GM12865 (cell line): ENCODE measurements around the gene ZNF618.

Experiments used
- DNase-seq: peaks from one replicate; pipeline ENCODE4 v3.0.0; 2010; ENCODE audit warnings: low read depth
- H3K4me3 ChIP-seq: 2 replicates; pipeline ENCODE4 v1.5.1; 2011; ENCODE audit warnings: mild to moderate bottlenecking, low read depth, low read length, control low read depth
- CTCF ChIP-seq: IDR thresholded peaks from 2 replicates; pipeline ENCODE4 v1.5.1; 2011; ENCODE audit warnings: low read length, control low read depth, low read depth, inconsistent platforms; ENCODE audit not compliant: insufficient read depth; ENCODE audit errors: missing control alignments

The ZNF618 gene

DNA sequence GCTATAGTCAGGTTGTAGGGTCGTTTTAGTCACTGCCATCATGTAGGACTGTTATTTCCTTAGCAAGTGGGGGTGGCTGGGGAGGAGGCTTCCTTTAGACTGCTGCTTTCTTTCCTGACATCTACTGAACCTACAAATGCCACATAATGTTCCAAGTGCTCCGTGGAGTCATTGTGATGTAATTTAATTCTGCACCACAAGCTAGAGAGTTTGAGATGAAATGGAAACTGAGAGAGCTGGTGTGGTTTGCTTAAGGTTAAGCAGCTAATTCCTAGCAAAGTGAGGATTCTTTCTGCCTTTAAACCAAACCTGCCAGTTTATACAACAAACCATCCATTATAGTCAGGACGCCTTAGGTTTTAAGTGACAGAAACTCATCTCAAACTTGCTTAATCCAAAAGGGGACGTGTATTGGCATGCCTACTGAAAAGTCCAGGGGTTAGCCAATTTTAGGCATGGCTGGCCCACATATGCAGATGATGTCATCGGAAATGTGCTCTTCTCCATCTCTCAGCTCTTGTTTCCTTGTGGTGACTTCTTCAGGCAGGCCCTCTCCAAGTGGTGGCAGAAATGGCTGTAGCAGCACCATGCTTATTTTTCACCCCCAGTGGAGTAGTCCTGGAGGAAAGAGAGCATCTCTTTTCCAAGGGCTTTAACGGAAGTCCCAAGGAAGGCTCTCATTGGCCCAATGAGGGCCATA, 30.5 kb downstream of the ZNF618 start:
- no peak overlapping the region for H3K4me3 ChIP-seq
- DNase-seq: no peak
- no peak for TF ChIP-seq CTCF

- TF ChIP-seq CTCF: no peak
Observed at GRCh38 chr9:113907282-113907681, 31.2 kb downstream of the ZNF618 start.

DNA sequence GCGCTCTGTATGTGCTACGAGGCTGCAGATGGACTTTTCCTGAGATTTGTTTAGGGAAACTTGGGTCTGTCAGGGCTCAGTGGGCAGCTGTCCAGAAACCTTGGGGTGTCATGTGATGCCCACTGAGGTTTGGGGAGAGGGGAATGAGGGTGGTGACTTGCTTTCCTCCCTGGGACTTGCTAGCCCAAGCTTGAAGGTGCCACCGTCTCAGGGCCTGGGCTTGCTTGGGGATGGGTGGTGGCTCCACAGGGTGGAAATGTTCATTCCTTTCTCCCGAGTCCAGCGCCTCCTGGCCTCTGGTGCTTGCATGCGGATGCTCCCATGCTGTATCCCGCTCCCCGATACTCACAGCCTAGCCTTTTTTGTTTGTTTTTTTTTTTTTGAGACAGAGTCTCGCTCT, 33.3 kb downstream of the ZNF618 start:
- no peak overlapping the region for H3K4me3 ChIP-seq
- no peak for DNase-seq
- TF ChIP-seq CTCF: no peak

More at GRCh38 chr9:113907282-113907681, 31.2 kb downstream of the ZNF618 start:
- no peak overlapping the region for H3K4me3 ChIP-seq
- no peak for DNase-seq

DNA sequence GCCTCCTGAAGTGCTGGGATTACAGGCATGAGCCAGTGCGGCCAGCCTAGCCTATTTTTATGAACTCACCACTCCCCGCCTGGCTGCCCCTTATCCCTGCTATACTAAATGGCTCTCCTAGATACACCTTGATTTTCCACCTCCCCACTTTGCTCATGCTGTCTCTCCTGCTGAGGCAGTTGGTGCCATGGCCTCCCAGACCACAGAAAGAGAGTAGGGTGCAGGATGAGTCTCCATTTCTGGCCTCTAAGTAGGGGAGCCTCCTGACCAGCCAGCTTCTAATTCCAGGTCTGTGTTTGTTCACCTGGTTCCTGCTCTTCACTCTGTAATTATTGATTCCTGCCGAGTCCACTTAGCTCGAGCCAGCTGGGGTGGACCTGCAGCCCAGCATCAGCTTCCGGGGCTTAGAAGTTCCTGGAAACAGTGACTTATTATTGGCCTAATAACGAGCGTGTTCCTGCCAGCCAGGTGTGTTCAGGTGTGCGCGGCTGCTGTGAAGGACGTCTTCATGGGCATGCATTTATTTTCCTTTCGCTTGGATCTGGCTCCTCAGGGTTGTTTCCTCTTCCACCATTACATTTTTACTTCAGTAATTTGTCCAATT, 34.0 kb downstream of the ZNF618 start:
- no peak for DNase-seq
- TF ChIP-seq CTCF: no peak
- H3K4me3 ChIP-seq: no peak overlapping the region

DNA sequence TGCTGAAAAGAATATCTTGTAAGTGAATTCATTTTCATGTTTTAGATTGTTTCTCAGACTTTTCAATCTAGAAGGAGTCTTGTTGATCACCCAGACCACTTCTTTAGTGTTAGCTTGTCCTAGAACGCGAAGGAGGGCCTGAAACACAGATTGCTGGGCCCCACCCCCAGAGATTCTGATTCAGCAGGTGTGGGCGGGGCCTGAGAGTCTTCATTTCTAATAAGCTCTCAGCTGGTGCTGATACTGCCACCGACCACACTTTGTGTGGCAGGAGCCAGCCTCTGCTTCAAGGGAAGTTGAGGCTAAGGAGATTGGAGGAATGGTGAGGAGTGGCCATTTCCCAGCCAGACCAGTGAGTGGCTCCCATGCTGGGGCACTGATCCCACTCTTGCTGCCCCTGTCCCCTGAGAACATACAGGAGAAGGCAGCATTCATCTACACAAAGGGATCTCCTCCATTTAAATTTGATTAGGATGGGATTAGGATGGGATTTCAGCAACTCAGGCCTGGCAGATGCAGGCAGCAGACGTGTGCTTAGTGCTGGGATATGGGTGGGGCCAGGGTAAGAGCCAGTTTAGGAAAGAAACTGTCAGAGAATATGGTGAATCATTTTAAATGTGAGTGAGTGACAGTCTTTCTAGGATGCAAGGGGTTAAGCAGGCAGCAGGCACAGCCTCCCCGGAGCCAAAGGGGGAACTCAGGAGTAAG, 35.9 kb downstream of the ZNF618 start:
- no peak overlapping the region for H3K4me3 ChIP-seq
- no peak for DNase-seq
- TF ChIP-seq CTCF: no peak

DNA sequence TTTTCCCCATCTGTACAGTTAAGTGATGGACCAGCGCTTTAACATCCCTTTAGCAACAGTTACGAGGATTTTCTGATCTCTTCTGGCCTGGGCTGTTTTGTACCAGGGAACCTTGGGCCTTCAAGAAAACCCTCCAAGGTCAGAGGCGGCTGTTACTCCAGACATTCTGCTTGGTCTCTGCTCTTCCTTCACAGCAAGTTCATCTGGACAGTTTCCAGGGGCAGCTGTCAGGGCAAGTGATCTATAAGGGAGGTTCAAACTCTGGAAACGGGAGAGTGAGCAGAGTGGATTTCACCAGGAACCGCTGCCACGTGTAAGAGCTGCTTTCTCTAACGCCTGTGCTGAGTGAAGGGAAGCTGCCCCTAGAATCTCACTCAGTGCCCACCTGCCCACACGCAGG, 36.7 kb downstream of the ZNF618 start:
- no peak for TF ChIP-seq CTCF
- DNase-seq: no peak

More for the DNA sequence above, 36.7 kb downstream of the ZNF618 start:
- no peak overlapping the region for H3K4me3 ChIP-seq
